ENCODE results near the gene ERAL1.
"Not testable (repeated sequence)": the region's sequence is repeated elsewhere in the genome, so short reads cannot be mapped to it uniquely, and the experiment has no call there.

The ERAL1 gene

DNA sequence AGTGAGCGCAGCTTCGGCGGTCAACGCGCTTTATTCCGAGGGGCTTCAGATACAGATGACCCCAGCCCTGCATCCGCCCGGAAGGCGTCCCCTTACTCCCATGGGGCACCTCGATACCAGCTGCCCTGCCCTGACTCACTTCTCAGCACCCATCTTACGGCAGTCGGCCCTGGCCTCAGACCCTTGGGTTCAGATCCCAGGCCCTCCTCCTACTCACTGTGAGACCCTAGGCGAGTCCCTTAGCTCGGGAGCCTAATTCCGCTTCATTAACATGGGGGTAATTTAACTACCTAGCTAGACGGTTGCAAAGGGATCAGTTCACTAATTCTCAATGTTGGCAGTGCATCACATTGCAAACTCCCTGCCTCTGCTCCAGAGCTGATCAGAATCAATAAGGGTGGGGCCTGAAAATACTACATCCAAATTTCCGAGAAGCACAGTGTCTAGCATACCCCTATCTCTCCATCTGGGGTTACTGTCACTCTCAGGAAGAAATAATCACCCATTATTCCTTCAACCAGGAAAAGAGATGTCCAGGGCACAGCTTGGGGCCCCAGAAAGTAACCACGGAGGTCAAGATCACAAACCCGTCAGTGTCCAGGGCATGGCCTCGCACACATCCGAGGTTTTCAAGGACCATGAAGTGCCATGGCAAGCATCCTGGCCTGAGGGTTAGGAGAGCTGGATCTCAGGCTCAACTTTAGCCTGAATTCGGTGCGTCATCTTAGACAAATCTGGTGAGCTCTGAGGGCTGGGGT, 43.1 kb downstream of the ERAL1 start:
- no peak for DNase-seq (ENCODE audit: low read depth in 1 of 2, low spot score in 1 of 2)

DNA sequence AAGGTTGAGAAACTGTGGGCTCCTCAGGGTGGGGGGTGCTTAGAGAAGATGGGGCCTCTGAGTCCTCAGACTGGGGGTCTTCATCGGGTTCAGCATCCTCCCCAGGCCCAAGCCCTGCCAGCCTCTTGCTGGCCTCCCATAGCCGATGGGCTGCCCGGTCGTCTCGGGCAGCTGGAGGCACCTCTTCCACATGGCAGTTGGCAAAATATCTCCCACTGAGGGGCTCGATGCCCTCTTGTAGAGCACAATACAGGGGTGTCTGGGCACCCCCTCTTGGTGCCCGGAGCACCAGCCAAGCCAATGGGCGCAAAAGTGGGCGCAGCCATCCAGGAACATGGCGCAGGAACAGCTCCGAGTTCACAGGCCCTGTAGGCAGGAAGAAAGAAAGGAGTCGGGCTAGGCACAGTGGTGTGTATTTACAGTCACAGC, 43.7 kb downstream of the ERAL1 start:
- no peak for DNase-seq (ENCODE audit: low read depth in 1 of 2, low spot score in 1 of 2)

DNA sequence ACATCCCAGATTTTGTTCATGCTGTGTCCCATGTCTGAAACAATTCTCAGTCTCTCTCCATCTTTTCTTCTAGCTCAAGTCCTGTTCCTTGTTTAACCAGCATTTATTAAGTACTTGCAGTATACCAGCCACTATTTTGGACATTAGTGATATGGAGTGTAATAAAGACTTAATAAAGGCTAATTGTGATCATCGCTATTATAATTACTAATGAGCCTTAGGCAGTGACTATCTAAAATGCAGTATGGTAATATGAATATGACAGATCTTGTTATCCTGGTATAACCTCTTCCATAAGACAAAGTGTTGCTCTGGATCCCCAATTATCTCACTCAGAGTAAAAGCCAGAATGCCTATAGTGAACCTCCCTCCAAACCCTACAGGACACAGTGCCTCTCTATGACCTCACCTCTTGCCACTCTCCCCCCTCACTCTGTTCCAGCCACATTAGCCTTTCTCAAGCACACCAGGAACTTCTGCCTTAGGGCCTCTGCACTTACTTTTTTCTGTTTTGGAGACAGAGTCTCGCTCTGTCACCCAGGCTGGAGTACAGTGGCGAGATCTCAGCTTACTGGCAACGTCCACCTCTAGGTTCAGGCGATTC, 44.5 kb downstream of the ERAL1 start:
- DNase-seq (ENCODE audit: low read depth in 1 of 2, low spot score in 1 of 2), result no peak

DNA sequence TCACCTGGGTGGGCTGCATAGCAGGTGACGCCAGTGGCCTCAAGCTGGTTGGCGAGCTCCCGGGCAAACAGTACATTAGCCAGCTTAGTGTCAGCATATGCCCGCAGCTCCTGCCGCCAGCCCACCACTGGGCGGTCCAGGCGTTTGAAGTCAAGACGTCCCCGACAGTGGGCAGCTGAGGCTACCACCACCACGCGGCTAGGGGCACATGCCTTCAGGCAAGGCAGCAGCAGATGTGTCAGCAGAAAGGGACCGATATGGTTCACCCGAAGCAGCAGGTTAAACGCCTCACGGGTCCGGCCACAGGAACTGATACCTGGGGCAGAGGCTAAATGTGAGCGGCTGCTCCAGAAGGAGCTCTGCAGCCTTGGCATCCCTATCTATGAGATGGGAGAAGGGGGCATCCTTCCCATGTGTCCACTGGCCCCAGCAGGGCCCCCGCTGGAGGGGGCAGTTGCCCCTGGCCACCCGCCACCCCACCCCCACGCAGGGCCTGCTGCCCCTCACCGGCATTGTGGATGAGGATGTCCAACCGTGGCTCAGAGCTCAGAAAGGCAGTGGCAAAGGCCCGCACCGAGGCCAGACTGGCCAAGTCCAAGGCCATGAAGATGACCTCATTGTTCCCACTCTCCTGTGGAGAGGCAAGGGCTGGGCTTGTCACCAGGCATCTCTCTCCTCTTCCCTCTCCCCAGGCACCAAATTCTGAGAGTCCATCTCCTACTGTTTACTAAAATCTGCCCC, 46.3 kb downstream of the ERAL1 start:
- DNase-seq (ENCODE audit: low read depth in 1 of 2, low spot score in 1 of 2), result no peak

DNA sequence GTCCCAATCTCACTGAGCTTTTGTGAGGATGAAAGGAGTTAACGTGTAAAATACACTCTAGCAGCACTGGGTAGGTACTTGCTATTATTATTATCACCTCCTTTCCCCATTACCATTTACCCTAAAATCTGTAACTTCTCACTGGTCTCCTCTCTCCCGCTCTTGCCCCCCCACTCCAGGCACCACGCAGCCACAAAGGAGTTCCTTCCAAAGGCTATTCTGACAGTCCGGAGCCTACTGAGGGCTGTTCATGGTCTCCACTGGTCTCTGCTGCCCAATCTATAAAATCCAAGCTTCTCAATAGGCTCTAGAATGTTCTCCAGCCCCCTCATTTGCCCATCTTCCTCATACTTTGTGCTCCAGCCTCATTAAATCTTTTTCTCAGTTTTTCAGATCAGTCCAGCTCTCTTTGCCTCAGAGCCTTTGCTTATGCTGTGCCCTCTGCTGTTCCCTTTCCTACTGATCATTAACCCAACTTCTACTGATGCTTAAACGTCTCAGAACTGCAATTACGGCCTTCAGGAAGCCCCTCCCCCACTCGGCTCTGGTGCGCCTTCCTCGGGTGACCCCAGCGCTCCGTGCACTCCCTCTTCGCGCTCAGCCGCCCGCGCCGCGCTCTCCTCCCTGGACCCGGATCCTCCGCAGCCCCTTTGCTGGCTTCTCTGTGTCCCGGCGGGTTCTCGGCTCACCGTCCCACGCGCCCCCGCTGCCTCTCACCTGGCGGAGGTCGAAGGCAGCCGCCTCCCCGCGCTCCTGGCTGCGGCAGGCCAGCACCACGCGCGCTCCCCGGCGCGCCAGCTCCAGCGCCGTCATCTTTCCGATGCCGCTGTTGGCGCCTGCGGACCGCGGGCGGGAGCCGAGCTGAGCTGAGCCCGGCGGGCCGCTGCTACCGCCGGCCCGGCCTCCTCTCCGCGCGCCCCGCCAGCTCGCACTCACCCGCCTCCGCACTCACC, 47.3 kb downstream of the ERAL1 start:
- peak; percentile 20 to 47 for DNase-seq (ENCODE audit: low read depth in 1 of 2, low spot score in 1 of 2)

DNA sequence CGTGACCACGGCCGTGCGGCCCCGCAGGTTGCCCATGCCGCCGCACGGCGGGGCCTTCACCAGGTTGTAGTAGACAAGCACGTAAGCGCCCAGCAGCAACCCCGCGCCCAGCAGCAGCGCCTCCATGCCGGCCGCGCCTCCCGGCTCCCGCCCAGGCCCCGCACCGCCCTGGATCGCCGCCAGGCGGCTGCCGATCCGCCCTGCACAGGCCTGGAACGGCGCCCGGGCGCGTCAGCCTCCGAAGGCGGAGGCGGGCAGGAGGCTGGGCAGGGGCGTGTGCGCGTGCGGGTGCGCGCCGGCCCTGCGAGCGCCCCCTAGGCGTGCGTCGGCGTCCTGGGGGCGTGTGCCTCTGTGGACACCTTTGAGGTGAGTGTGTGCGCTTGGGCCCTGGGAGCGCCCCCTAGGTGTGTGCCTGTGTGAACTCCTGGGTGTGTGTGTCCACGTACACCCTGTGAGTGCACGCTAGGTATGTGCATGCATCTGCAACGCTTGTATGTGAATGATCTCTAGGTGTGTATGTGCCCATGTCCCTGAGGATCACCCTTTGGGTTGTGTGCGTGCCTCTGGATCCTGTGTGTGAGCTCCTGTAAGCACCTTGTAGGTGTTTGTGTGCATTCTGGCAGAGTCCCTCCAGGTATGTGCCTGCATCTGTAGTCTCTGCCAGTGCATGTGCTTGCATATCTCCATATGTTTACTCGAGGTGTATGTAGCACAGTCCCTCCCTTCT, 48.2 kb downstream of the ERAL1 start, which contains the start of gene DHRS13:
TSS of gene DHRS13 (minus strand) at position 261 of the 727 bp plus-strand sequence. CDS start at position 126, 135 bp downstream.
- DNase-seq (ENCODE audit: low read depth in 1 of 2, low spot score in 1 of 2), result peak; percentile 93

DNA sequence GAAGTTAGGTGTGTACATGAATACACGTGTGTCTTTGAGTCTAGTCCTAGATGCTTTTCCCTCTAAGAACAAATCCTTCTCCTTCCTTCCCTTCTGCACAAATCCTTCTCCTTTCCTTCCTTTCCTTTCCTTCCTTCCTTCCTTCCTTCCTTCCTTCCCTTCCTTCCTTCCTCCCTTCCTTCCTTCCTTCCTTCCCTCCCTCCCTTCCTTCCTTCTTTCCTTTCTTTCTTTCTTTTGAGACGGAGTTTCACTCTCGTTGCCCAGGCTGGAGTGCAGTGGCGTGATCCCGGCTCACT, 48.7 kb downstream of the ERAL1 start:
- DNase-seq (ENCODE audit: low read depth in 1 of 2, low spot score in 1 of 2), result not testable (repeated sequence)

DNA sequence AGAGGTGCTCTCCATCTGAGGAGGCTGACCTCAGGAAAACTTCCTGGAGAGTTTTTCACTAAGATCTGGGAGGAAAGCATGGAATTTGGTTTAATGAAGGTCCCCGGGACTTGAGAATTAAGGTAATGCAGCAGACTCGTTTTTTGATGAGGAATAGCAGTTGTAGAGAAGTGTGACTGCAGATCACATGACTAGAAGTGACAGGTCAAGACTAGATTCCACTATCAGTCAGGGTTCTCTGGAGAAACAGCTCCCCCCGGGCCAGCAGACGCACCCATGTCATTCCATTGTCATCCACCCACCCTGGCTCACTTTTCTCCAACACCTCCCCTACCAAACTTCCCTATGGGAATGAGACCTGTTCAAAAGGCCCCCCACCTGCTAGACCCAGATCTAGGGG, 50.0 kb downstream of the ERAL1 start:
- DNase-seq (ENCODE audit: low read depth in 1 of 2, low spot score in 1 of 2), result no peak

DNA sequence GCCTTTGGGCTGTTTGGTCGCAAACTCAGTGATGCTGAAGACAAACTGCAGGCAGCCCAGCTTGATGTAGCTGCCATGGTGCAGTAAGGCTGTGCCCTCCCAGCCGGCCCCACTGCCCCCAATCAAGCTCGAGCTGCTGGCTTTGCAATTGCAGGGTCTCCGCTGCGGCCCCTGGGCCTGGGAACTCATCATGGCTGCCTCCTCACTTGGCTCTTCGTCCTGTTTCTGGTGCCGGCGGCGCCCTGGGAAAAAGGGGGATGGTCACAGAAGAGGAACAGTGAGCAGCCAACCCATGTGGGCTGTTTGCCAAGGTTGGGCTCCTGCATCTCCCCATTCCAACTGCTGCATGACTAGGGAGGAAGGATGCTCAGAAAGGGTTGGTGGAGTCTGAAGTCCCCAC, 51.5 kb downstream of the ERAL1 start:
- no peak for DNase-seq (ENCODE audit: low read depth in 1 of 2, low spot score in 1 of 2)

DNA sequence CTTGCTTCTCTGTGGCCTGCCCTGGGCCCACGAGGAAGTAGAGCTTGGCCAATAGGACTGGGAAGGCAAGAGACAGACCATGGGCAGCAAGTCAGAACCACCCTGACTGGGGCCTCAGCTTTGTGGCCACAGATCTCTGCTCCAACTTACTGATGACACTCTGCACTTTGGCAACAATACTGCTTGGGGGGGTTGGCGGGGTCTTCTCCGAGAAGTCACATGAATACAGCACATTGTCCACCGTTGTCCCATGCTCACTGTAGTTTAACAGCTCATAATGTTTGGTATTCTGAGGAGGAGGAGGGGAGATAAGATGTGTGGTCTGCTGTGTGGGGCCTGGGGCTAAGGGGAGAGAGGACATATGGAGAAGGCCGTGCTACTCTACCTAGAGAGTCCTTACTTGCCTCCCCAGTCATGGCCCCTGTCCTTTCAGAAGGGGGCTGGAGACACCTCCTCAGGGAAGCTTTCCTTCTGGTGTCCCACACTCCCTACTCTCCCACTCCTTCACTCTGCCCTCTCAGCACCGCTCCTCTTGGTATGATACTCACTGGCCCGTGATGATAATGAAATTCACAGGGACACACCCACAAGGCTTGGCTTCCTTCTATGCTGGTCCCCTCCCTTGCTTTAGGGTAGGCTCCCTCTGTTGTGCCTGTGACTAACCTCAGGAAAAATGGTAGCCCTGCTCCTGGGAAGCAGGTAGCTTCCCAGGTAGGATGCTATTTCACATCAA, 52.1 kb downstream of the ERAL1 start:
- DNase-seq (ENCODE audit: low read depth in 1 of 2, low spot score in 1 of 2), result no peak

DNA sequence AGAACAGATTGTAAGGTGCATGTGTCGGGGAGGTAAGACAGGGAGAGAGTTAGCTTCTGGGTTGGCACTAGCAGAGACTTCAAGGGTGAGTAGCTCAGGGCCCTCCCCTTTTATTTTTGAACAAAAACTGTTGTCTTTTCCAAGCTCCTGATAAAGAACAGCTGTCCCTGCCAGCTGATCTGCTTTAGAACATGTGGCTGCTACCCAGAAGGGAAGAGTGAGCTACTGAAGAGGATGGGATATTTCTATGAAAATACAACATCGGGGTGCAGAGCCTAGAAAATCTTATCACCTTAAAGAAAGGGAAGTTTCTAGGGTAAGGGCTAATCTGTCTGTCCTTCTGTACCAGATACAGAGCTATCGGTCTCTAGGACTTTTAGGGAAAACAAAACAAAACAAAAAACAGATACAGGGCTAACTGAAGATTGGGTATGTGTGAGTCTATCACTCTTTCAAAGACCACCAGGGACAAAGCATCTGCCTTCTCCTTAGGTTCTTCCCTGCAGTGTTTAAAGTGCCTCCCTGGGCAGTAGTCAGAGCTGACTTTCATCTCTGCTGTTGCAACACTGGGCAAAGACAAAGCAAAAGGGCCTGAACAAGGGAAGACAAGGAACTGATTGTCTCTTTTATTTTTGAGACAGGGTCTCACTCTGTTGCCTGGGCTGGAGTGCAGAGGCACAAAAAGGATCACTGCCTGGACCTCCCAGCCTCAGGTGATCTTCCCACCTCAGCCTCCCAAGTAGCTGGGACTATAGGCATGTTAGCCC, 53.1 kb downstream of the ERAL1 start:
- no peak for DNase-seq (ENCODE audit: low read depth in 1 of 2, low spot score in 1 of 2)

DNA sequence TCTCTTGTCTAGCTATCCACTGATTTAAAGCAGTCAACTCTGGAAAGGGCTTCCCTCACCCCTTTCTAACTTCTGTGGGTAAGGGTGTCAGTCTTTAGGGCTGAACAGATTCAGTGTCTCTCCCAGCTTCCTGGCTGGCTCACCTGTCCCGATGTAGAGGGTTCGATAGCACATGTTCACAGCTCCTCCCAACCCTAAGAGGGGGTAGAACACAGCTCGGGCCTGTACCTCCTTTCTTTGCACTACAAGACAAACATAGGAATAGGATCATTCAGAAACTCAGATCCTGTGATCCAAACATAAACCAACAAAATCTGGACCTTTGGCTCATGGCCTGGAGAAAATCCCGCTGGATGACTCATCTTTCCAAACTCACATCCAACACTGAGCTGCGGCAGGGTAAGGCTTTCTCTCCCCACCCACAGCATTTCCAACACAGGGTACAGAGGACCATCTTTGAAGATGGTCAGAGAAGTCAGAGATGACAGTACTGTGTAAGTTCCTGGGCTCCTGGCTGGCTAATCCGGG, 53.9 kb downstream of the ERAL1 start:
- no peak for DNase-seq (ENCODE audit: low read depth in 1 of 2, low spot score in 1 of 2)

DNA sequence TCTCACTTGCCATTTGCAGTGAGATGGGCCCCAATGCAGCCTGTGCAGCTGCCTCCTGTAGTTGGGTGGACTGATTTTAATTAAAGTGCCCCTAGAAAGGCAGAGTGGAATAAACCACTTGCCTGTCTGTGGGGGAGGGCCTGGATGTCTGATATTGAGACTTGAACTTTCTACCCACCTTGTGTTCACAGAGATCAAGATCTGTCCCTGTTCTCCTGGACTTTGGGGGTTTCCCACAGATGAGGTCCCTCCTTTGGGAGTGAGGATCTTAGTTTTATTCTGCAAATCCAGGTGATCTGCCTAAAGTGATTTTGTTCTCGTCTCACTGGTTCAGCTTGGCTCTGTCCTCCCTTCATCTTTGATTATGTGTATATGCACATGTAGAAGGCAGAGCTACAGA, 55.7 kb downstream of the ERAL1 start:
- DNase-seq (ENCODE audit: low read depth in 1 of 2, low spot score in 1 of 2), result no peak

All from stimulated activated CD4-positive, alpha-beta T cell treated with anti-CD3 and anti-CD28 coated beads, Interleukin-15, amount 100 ng/mL, for 1 hour (primary cell).